HL-60 (cell line): ENCODE data around the gene PTPRN2.

Experiments used
- CTCF ChIP-seq: IDR thresholded peaks from one replicate; pipeline ENCODE4 v1.5.1; 2011; ENCODE audit warnings: low read length, control low read depth, inconsistent platforms; ENCODE audit not compliant: insufficient read depth
- POLR2AphosphoS5 ChIP-seq: IDR thresholded peaks from 2 replicates; pipeline ENCODE4 v1.6.1; 2012; ENCODE audit warnings: low read depth
- REST ChIP-seq: IDR thresholded peaks from 2 replicates; pipeline ENCODE4 v1.6.1; 2012; ENCODE audit warnings: low read depth; ENCODE audit not compliant: insufficient replicate concordance

- TF ChIP-seq POLR2AphosphoS5 (no peak), CTCF (no peak), REST (no peak)
Measured at GRCh38 chr7:157575777-157576176, 1011.8 kb downstream of the PTPRN2 start.
